Neural cell (in vitro differentiated cells): ENCODE results near the gene RTN4RL1. TPM values are rescaled to one million over a fixed set of nuclear protein-coding genes. Genes with fewer than 3 reads are reported as not detected.

Source experiments
- H2AFZ ChIP-seq: fragments of 200-600, 300-800 bp; sonication (generic), shearing (Covaris generic); 2 replicates; pipeline ENCODE4 v1.6.0; 2014; ENCODE audit warnings: low read depth, mild to moderate bottlenecking, antibody characterized with exemption, low read length, moderate library complexity
- H3F3A ChIP-seq: fragments of 200-600 bp; shearing (Covaris generic); 2 replicates; pipeline ENCODE4 v1.6.1; 2016; ENCODE audit warnings: mild to moderate bottlenecking, moderate library complexity, mixed read lengths, antibody characterized with exemption, low read length; ENCODE audit not compliant: insufficient read depth, poor library complexity, severe bottlenecking
- H3K27ac ChIP-seq: fragments of 200-600, 300-800 bp; sonication (generic), shearing (Covaris generic); 2 replicates; pipeline ENCODE4 v1.5.1; 2014; ENCODE audit warnings: mild to moderate bottlenecking, low read length, moderate library complexity
- H3K27me3 ChIP-seq: fragments of 300-800, 200-600 bp; sonication (generic), shearing (Covaris generic); 2 replicates; pipeline ENCODE4 v1.6.0; 2014; ENCODE audit warnings: mild to moderate bottlenecking, low read depth, low read length, moderate library complexity; ENCODE audit not compliant: insufficient read depth
- H3K36me3 ChIP-seq: fragments of 300-800, 200-600 bp; sonication (generic), shearing (Covaris generic); 2 replicates; pipeline ENCODE4 v1.5.1; 2014; ENCODE audit warnings: mild to moderate bottlenecking, antibody characterized with exemption, low read length, moderate library complexity; ENCODE audit not compliant: insufficient read depth
- H3K4me2 ChIP-seq: fragments of 300-800, 200-600 bp; sonication (generic), shearing (Covaris generic); 2 replicates; pipeline ENCODE4 v1.6.0; 2014; ENCODE audit warnings: mild to moderate bottlenecking, low read length
- H3K4me3 ChIP-seq: fragments of 300-800, 200-600 bp; sonication (generic), shearing (Covaris generic); 2 replicates; pipeline ENCODE4 v1.5.1; 2014; ENCODE audit warnings: mild to moderate bottlenecking, low read length, moderate library complexity
- H3K79me2 ChIP-seq: fragments of 200-600 bp; shearing (Covaris generic); replicated peaks from 2 replicates; pipeline ENCODE4 v1.6.0; 2014; ENCODE audit warnings: mild to moderate bottlenecking, low read length, moderate library complexity; ENCODE audit not compliant: insufficient read depth
- H3K9ac ChIP-seq: fragments of 300-800, 200-600 bp; sonication (generic), shearing (Covaris generic); 2 replicates; pipeline ENCODE4 v1.6.1; 2016; ENCODE audit warnings: mild to moderate bottlenecking, low read length, mixed read lengths
- H3K9me2 ChIP-seq: fragments of 200-600 bp; shearing (Covaris generic); 2 replicates; pipeline ENCODE4 v1.6.1; 2016; ENCODE audit warnings: mild to moderate bottlenecking, low read length, mixed read lengths; ENCODE audit not compliant: insufficient read depth
- H3K9me3 ChIP-seq: fragments of 200-600, 300-800 bp; sonication (generic), shearing (Covaris generic); 2 replicates; pipeline ENCODE4 v1.6.1; 2016; ENCODE audit warnings: mild to moderate bottlenecking, mixed run types, low read length, moderate library complexity, mixed read lengths
- H4K20me1 ChIP-seq: fragments of 200-600 bp; shearing (Covaris generic); 2 replicates; pipeline ENCODE4 v1.6.1; 2016; ENCODE audit warnings: mild to moderate bottlenecking, mixed run types; ENCODE audit not compliant: insufficient read depth
- EP300 ChIP-seq: fragments of 450-650 bp; conservative IDR thresholded peaks from 2 replicates; pipeline ENCODE4 v1.6.1; 2014; ENCODE audit warnings: antibody characterized with exemption, mild to moderate bottlenecking, moderate library complexity; ENCODE audit not compliant: poor library complexity, severe bottlenecking
- EZH2 ChIP-seq: fragments of 200-600, 300-800 bp; shearing (Covaris generic), sonication (generic); IDR thresholded peaks from 2 replicates; pipeline ENCODE4 v1.6.1; 2014; ENCODE audit warnings: antibody characterized with exemption, low read length, borderline replicate concordance, mild to moderate bottlenecking; ENCODE audit not compliant: insufficient read depth, poor library complexity, severe bottlenecking
- MXI1 ChIP-seq: fragments of 450-650 bp; conservative IDR thresholded peaks from 2 replicates; pipeline ENCODE4 v1.6.1; 2014; ENCODE audit warnings: antibody characterized with exemption, mild to moderate bottlenecking; ENCODE audit not compliant: poor library complexity, severe bottlenecking
- POLR2AphosphoS5 ChIP-seq: IDR thresholded peaks from 2 replicates; pipeline ENCODE4 v1.6.1; 2012
- RAD21 ChIP-seq: fragments of 450-650 bp; conservative IDR thresholded peaks from 2 replicates; pipeline ENCODE4 v1.6.1; 2014; ENCODE audit warnings: antibody characterized with exemption, mild to moderate bottlenecking, moderate library complexity
- SMC3 ChIP-seq: fragments of 450-650 bp; conservative IDR thresholded peaks from 2 replicates; pipeline ENCODE4 v1.6.1; 2014; ENCODE audit warnings: antibody characterized with exemption, mild to moderate bottlenecking, moderate library complexity; ENCODE audit not compliant: poor library complexity
- TAF1 ChIP-seq: IDR thresholded peaks from 2 replicates; pipeline ENCODE4 v1.6.1; 2012; ENCODE audit warnings: low read depth
- polyA plus RNA-seq: library from polyadenylated mRNA; depleted of rRNA; stranded (reverse); fragments of >200 nt; gene quantifications from 2 replicates; pipeline ENCODE4 v1.2.3, GENCODE V29; 2014
- TF ChIP-seq, protein P1 (sequence below): IDR thresholded peaks from 2 replicates; pipeline ENCODE4 v1.6.1; 2012; ENCODE audit warnings: borderline replicate concordance
- TF ChIP-seq, protein P2 (sequence below): fragments of 450-650 bp; IDR thresholded peaks from 2 replicates; pipeline ENCODE4 v1.5.1; 2014; ENCODE audit warnings: antibody characterized with exemption, mild to moderate bottlenecking, moderate library complexity; ENCODE audit not compliant: poor library complexity, severe bottlenecking

Gene RTN4RL1
- polyA plus RNA-seq, 1 donor from 2014 or later = 8.1 TPM

DNA sequence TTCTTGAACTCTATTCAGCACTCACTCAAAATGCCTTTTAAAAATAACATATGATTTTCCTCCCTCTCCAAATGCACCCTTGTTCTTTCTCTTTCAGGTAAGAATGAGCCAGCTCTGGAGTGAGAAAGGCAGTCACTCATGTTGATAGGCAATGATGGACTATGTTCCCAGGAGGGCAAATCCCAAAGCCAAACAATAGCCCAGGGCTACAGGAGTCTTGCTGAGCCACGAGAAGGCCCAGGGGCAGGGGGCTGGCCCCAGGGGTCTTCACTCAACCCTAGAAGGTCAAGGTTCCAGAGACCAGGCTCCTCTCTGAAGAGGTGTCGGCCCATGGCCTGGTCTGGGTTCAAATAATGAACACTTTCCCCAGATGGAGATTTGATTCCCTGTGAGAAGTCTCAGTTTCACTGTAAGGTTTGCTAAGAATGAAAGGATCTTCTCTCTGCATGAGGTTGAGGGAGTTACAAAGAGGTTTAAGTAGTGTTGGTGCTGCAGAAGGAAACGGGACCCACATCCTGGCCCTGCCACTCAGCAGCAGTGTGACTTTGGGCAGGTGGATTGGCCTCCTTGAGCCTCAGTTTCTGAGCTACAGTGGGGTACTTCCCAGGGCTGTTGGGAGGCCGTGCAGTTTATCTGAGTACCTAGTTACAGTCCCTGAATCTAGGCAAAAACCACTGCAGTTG is 49.0 kb downstream of the RTN4RL1 start:
- Histone ChIP-seq H3K9me2 (no peaks in the 10 kb centered on the region), H3K36me3 (no peaks in the 10 kb centered on the region), H3K27ac (peak overlapping the region; percentile 32)

DNA sequence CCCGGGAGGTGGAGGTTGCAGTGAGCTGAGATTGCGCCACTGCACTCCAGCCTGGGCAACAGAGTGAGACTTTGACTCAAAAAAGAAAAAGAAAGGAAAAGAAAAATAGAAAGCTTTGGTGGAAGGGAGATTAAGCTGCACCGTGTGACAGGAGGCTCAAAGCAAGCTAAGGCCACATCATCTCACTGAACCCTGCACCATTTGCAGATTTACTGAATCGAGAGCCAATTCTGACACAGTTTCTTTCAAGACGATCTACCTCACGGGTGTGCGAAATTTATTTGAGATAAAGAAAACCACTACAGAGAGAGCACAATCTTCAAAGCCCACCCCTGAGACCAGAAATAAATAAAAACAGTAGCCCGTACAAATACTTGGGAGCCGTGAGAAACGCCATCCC is 49.6 kb downstream of the RTN4RL1 start:
- Histone ChIP-seq H3K4me2 (no peak overlapping the region), H4K20me1 (no peaks in the 10 kb centered on the region), H3K79me2 (no peaks in the 10 kb centered on the region), H3K36me3 (no peaks in the 10 kb centered on the region), H2AFZ (no peak overlapping the region), H3K9me3 (no peaks in the 10 kb centered on the region), H3K9ac (peak overlapping the region; percentile 18), H3F3A (no peaks in the 10 kb centered on the region), H3K4me3 (no peak overlapping the region), H3K27me3 (no peaks in the 10 kb centered on the region), H3K9me2 (no peaks in the 10 kb centered on the region), H3K27ac (peak overlapping the region; percentile 32)
- TF ChIP-seq EP300 = no peak

More for the DNA sequence above, 49.0 kb downstream of the RTN4RL1 start:
- Histone ChIP-seq H3K27me3 (no peaks in the 10 kb centered on the region), H3K4me2 (no peak overlapping the region), H3K79me2 (no peaks in the 10 kb centered on the region), H3F3A (no peaks in the 10 kb centered on the region), H2AFZ (no peak overlapping the region), H3K4me3 (no peak overlapping the region), H3K9me3 (no peaks in the 10 kb centered on the region), H3K9ac (peak overlapping the region; percentile 18), H4K20me1 (no peaks in the 10 kb centered on the region)
- TF ChIP-seq EZH2 (no peak), TAF1 (no peak), SMC3 (no peak), EP300 (no peak), MXI1 (no peak), RAD21 (no peak), POLR2AphosphoS5 (no peak)
- TF ChIP-seq, protein P1, sequence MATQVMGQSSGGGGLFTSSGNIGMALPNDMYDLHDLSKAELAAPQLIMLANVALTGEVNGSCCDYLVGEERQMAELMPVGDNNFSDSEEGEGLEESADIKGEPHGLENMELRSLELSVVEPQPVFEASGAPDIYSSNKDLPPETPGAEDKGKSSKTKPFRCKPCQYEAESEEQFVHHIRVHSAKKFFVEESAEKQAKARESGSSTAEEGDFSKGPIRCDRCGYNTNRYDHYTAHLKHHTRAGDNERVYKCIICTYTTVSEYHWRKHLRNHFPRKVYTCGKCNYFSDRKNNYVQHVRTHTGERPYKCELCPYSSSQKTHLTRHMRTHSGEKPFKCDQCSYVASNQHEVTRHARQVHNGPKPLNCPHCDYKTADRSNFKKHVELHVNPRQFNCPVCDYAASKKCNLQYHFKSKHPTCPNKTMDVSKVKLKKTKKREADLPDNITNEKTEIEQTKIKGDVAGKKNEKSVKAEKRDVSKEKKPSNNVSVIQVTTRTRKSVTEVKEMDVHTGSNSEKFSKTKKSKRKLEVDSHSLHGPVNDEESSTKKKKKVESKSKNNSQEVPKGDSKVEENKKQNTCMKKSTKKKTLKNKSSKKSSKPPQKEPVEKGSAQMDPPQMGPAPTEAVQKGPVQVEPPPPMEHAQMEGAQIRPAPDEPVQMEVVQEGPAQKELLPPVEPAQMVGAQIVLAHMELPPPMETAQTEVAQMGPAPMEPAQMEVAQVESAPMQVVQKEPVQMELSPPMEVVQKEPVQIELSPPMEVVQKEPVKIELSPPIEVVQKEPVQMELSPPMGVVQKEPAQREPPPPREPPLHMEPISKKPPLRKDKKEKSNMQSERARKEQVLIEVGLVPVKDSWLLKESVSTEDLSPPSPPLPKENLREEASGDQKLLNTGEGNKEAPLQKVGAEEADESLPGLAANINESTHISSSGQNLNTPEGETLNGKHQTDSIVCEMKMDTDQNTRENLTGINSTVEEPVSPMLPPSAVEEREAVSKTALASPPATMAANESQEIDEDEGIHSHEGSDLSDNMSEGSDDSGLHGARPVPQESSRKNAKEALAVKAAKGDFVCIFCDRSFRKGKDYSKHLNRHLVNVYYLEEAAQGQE = no peak
- TF ChIP-seq, protein P2, sequence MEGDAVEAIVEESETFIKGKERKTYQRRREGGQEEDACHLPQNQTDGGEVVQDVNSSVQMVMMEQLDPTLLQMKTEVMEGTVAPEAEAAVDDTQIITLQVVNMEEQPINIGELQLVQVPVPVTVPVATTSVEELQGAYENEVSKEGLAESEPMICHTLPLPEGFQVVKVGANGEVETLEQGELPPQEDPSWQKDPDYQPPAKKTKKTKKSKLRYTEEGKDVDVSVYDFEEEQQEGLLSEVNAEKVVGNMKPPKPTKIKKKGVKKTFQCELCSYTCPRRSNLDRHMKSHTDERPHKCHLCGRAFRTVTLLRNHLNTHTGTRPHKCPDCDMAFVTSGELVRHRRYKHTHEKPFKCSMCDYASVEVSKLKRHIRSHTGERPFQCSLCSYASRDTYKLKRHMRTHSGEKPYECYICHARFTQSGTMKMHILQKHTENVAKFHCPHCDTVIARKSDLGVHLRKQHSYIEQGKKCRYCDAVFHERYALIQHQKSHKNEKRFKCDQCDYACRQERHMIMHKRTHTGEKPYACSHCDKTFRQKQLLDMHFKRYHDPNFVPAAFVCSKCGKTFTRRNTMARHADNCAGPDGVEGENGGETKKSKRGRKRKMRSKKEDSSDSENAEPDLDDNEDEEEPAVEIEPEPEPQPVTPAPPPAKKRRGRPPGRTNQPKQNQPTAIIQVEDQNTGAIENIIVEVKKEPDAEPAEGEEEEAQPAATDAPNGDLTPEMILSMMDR = no peak
